ENCODE data around the gene POLDIP3.
A peak's percentile ranks its signal among the peaks of the same experiment; 100 is the strongest.
"Not testable (repeated sequence)": the region's sequence is repeated elsewhere in the genome, so short reads cannot be mapped to it uniquely, and the experiment has no call there.

Gene POLDIP3

DNA sequence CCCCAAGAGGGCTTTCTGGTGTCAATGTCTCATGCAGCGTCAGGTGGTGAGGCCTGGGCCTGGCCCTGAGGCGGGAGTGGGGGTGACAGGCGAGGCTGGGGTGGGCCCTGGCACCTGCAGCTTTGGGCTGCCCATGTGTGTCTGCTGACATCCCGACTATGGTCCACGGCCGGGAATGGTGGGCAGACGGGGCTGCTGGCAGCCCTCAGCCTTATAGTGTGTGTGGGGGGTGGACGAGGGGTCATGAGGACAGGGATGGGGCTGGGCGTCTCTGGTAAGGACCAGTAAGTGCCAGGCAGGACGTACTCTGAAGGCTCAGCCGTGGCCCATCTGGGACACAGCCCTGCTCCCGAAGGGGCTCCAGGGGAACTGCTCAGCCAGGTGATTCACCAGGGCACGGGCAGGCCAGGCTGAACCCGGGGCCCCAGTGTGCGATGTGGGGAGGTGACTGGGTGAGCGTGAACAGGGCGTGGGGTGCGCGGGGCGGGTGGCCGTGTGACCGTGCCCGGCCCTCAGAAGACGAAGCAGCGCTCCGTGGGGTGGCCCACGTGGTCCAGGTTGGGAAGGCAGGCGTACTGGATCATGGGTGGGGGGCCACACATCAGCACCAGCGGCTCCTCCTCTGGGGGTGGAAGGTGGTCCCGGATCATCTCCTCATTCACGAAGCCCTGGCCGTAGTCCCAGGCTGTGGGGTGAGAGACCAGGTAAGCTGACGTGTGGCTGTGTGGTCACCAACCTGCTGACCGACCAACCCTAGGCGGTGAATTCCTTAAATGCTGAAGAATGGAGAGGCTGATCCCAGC lies 4.8 kb upstream of the POLDIP3 start:
- peaks cover 30 to 53% of the 10 kb centered on the region in 2 donors for H3K4me1 ChIP-seq (ENCODE audit: control insufficient read depth in 2 of 2, insufficient read depth in 2 of 2, low read length in 2 of 2)
- H3K36me3 ChIP-seq (ENCODE audit: control insufficient read depth in 2 of 2, insufficient read depth in 2 of 2, low read length in 2 of 2): peaks cover 5 to 17% of the 10 kb centered on the region in 2 donors
- no peaks in the 10 kb centered on the region for H3K27me3 ChIP-seq (ENCODE audit: control insufficient read depth in 2 of 2, insufficient read depth in 2 of 2, low read length in 2 of 2)
- peak overlapping the region in 1 of 2 donors; percentile 72 for H3K9ac ChIP-seq (ENCODE audit: low read depth in 1 of 2, low read length in 2 of 2)
- H3K4me3 ChIP-seq (ENCODE audit: low read length in 2 of 2): no peak overlapping the region
- H3K27ac ChIP-seq (ENCODE audit: low read depth in 2 of 2, low read length in 2 of 2): peak overlapping the region; percentile 77 to 93
- H3K9me3 ChIP-seq (ENCODE audit: control insufficient read depth in 2 of 2, low read length in 2 of 2): no peaks in the 10 kb centered on the region

DNA sequence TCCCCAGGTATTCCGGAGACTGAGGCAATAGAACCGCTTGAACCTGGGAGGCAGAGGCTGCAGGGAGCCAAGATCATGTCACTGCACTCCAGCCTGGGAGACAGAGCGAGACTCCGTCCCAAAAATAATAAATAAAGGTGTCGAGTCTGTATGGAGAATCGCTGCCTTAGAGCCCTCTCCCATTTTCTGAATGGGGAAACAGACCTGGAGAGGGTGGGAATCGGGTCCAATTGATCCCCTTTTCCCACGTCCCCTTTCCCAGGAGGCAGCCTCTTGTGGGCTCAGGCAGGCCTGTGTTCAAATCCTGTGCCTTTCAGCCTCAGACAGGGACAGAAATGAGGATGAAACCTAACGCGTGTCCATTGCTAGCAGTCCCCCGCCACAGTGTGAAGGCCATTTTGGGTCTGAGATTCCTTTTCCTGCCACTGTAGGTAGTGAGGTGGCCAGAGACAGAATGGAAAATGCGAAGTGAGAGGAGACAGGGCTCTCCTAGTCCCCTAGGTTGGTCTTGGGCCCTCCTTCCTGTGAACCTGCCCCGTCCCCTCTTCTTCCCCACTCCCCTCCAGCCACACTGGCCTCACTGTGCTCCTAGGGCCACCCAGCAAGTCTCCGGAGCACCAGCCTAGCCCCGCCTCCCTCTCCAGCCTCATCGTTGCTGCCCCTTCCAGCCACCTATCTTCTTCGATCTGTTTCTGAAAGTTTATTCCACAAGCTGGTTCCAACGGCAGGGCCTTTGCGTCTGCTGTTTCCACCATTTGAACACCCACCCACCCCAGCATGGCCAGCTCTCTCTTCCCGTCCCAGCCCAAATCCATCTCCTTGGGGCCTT lies 2.7 kb upstream of the POLDIP3 start:
- H3K9me3 ChIP-seq (ENCODE audit: control insufficient read depth in 2 of 2, low read length in 2 of 2): no peaks in the 10 kb centered on the region
- H3K4me1 ChIP-seq (ENCODE audit: control insufficient read depth in 2 of 2, insufficient read depth in 2 of 2, low read length in 2 of 2): peaks cover 41 to 44% of the 10 kb centered on the region in 2 donors
- no peak overlapping the region for H3K4me3 ChIP-seq (ENCODE audit: low read length in 2 of 2)
- H3K27ac ChIP-seq (ENCODE audit: low read depth in 2 of 2, low read length in 2 of 2): peak overlapping the region in 1 of 2 donors; percentile 4
- peaks cover 5 to 7% of the 10 kb centered on the region in 2 donors for H3K36me3 ChIP-seq (ENCODE audit: control insufficient read depth in 2 of 2, insufficient read depth in 2 of 2, low read length in 2 of 2)
- H3K9ac ChIP-seq (ENCODE audit: low read depth in 1 of 2, low read length in 2 of 2): no peak overlapping the region
- no peaks in the 10 kb centered on the region for H3K27me3 ChIP-seq (ENCODE audit: control insufficient read depth in 2 of 2, insufficient read depth in 2 of 2, low read length in 2 of 2)

DNA sequence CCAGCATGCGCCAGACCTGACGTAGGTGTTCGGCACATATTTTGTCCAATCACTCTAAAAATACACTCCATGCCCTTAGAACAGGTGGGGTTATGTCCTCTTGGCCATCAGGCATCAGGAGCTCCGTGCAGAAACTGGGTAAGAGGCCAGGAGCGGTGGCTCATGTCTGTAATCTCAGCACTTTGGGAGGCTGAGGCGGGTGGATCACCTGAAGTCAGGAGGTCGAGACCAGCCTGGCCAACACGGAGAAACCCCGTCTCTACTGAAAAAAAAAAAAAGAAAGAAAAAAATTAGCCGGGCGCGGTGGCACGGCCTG lies 1.1 kb upstream of the POLDIP3 start:
- Histone ChIP-seq H3K4me1 (ENCODE audit: control insufficient read depth in 2 of 2, insufficient read depth in 2 of 2, low read length in 2 of 2) (peaks cover 34 to 39% of the 10 kb centered on the region in 2 donors), H3K36me3 (ENCODE audit: control insufficient read depth in 2 of 2, insufficient read depth in 2 of 2, low read length in 2 of 2) (peaks cover 5 to 11% of the 10 kb centered on the region in 2 donors), H3K9ac (ENCODE audit: low read depth in 1 of 2, low read length in 2 of 2) (peak overlapping the region; percentile 94 to 97), H3K4me3 (ENCODE audit: low read length in 2 of 2) (peak overlapping the region; percentile 89 to 94), H3K27ac (ENCODE audit: low read depth in 2 of 2, low read length in 2 of 2) (peak overlapping the region; percentile 97 to 99)
- H3K9me3 ChIP-seq (ENCODE audit: control insufficient read depth in 2 of 2, low read length in 2 of 2); H3K27me3 ChIP-seq (ENCODE audit: control insufficient read depth in 2 of 2, insufficient read depth in 2 of 2, low read length in 2 of 2): not testable (repeated sequence)

DNA sequence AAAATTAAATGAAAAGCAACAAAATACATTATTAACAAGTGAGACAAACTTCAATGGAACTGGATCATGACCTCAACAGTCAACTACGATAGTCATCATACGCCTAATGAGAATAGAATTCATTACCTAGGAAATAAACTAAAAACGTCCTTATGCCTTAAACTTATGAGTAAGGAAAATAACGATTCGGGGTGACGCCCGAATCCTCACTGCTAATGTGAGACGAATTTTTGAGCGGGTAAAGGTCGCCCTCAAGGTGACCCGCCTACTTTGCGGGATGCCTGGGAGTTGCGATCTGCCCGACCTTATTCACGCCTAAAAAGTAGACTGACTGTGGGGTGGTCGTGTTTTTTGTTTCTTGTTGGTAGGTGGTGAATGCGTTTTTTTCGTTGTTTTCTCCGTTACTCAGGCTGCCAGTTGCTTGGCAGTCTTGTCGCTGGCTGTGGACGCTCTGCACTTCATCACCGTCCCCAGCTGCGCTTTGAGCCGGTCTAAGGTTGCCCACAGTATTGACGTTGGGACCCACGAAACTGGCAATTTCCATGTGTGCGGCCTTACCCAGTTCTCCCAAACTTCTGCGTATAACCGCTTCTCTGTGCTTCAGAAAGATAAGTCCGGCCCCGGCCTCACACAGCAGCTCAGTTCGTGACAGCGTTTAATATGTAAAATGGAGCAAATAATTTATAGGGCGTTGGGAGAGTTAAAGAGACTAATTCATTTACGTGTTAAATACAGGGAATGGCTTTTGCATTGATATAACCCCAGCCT lies 593 bp upstream of the POLDIP3 start:
- Histone ChIP-seq H3K9me3 (ENCODE audit: control insufficient read depth in 2 of 2, low read length in 2 of 2) (no peaks in the 10 kb centered on the region), H3K27ac (ENCODE audit: low read depth in 2 of 2, low read length in 2 of 2) (peak overlapping the region; percentile 97 to 99), H3K9ac (ENCODE audit: low read depth in 1 of 2, low read length in 2 of 2) (peak overlapping the region; percentile 94 to 97), H3K27me3 (ENCODE audit: control insufficient read depth in 2 of 2, insufficient read depth in 2 of 2, low read length in 2 of 2) (no peaks in the 10 kb centered on the region), H3K36me3 (ENCODE audit: control insufficient read depth in 2 of 2, insufficient read depth in 2 of 2, low read length in 2 of 2) (peaks cover 5 to 11% of the 10 kb centered on the region in 2 donors), H3K4me1 (ENCODE audit: control insufficient read depth in 2 of 2, insufficient read depth in 2 of 2, low read length in 2 of 2) (peaks cover 30 to 38% of the 10 kb centered on the region in 2 donors), H3K4me3 (ENCODE audit: low read length in 2 of 2) (peak overlapping the region; percentile 89 to 94)

DNA sequence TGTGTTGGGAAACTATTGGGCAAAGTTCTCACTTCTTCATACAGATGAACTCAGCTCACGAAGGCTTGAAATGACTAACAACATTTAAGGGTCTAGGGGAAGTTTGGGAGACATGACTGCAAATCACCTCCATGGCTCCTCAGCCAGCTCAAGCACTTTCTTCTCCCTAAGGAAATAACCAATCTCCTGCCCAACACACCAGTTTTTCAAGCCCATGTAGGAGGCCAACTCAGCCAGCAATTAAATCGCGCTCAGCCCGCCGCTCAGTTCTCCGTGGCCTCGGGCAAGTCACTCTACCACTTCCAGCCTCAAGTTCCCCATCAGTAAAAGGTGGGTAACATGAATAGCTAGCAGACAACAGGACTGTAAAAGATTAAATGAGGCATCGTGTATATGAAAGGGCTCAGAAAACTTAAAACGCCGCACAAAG lies 796 bp downstream of the POLDIP3 start:
- peak overlapping the region; percentile 97 to 99 for H3K27ac ChIP-seq (ENCODE audit: low read depth in 2 of 2, low read length in 2 of 2)
- peak overlapping the region; percentile 89 to 94 for H3K4me3 ChIP-seq (ENCODE audit: low read length in 2 of 2)
- peaks cover 21 to 36% of the 10 kb centered on the region in 2 donors for H3K4me1 ChIP-seq (ENCODE audit: control insufficient read depth in 2 of 2, insufficient read depth in 2 of 2, low read length in 2 of 2)
- H3K9me3 ChIP-seq (ENCODE audit: control insufficient read depth in 2 of 2, low read length in 2 of 2): no peaks in the 10 kb centered on the region
- no peaks in the 10 kb centered on the region for H3K27me3 ChIP-seq (ENCODE audit: control insufficient read depth in 2 of 2, insufficient read depth in 2 of 2, low read length in 2 of 2)
- peak overlapping the region; percentile 94 to 97 for H3K9ac ChIP-seq (ENCODE audit: low read depth in 1 of 2, low read length in 2 of 2)
- peaks cover 0 to 4% of the 10 kb centered on the region in 2 donors for H3K36me3 ChIP-seq (ENCODE audit: control insufficient read depth in 2 of 2, insufficient read depth in 2 of 2, low read length in 2 of 2)

DNA sequence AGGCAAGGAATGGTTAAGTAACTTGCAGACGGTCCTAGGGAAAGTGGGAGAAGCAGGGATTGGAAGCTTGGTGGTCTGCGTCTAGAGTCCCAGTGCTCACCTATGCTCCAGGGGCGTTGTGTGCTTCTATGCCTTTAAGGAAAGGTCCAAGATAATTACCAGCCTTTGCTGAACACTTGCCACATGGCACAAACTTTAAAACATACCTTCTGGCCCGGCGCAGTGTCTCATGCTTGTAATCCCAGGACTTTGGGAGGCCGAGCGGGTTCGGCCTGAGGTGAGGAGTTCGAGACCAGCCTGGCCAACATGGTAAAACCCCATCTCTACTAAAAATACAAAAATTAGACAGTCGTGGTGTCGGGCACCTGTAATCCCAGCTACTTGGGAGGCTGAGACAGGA lies 2.3 kb downstream of the POLDIP3 start:
- H3K4me1 ChIP-seq (ENCODE audit: control insufficient read depth in 2 of 2, insufficient read depth in 2 of 2, low read length in 2 of 2): peaks cover 21 to 38% of the 10 kb centered on the region in 2 donors

DNA sequence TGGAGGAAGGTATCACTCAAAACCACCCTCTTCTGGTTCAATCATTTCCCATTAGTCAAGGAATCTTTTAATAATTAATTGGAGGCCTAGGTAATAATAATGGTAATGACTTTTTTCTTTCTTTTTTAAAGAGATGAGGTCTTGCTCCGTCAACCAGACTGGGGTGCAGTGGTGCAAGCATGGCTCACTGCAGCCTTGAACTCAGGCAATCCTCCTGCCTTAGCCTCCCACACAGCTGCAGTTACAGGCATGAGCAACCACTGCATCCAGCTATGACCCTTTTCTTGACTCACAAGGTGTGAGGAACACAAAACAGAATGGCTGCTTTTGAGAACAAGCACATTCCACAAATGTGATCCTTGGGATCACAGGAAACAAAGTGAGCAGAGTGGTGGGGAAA lies 3.6 kb downstream of the POLDIP3 start:
- Histone ChIP-seq H3K4me1 (ENCODE audit: control insufficient read depth in 2 of 2, insufficient read depth in 2 of 2, low read length in 2 of 2) (peaks cover 17 to 37% of the 10 kb centered on the region in 2 donors), H3K27ac (ENCODE audit: low read depth in 2 of 2, low read length in 2 of 2) (no peak overlapping the region), H3K4me3 (ENCODE audit: low read length in 2 of 2) (no peak overlapping the region)

More for the DNA sequence above, 2.3 kb downstream of the POLDIP3 start:
- no peak overlapping the region for H3K27ac ChIP-seq (ENCODE audit: low read depth in 2 of 2, low read length in 2 of 2)
- peaks cover 0 to 9% of the 10 kb centered on the region in 2 donors for H3K36me3 ChIP-seq (ENCODE audit: control insufficient read depth in 2 of 2, insufficient read depth in 2 of 2, low read length in 2 of 2)
- H3K9ac ChIP-seq (ENCODE audit: low read depth in 1 of 2, low read length in 2 of 2): no peak overlapping the region
- no peak overlapping the region for H3K4me3 ChIP-seq (ENCODE audit: low read length in 2 of 2)
- H3K27me3 ChIP-seq (ENCODE audit: control insufficient read depth in 2 of 2, insufficient read depth in 2 of 2, low read length in 2 of 2): no peaks in the 10 kb centered on the region
- H3K9me3 ChIP-seq (ENCODE audit: control insufficient read depth in 2 of 2, low read length in 2 of 2): no peaks in the 10 kb centered on the region

DNA sequence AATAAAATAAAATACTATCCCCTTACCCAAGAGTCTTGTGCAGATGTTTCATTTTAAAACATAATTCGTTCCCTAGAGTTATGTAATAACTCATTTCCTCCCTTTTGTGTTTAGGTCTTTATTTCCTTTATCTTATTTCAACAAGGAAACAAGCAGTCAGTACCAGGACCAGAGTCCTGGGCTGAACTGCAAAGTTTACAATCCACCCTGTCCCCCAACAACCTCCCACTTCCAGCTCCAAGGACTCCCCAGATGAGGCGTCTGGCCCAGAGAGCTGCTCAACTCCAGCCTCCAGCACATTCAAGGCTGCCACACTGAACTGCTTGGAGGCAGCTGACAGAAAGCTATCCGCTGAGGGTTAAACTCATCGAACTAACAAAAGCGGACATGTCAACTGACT lies 4.5 kb downstream of the POLDIP3 start:
- Histone ChIP-seq H3K36me3 (ENCODE audit: control insufficient read depth in 2 of 2, insufficient read depth in 2 of 2, low read length in 2 of 2) (peaks cover 3 to 15% of the 10 kb centered on the region in 2 donors), H3K27ac (ENCODE audit: low read depth in 2 of 2, low read length in 2 of 2) (peak overlapping the region in 1 of 2 donors; percentile 52), H3K4me3 (ENCODE audit: low read length in 2 of 2) (no peak overlapping the region), H3K27me3 (ENCODE audit: control insufficient read depth in 2 of 2, insufficient read depth in 2 of 2, low read length in 2 of 2) (no peaks in the 10 kb centered on the region), H3K9ac (ENCODE audit: low read depth in 1 of 2, low read length in 2 of 2) (peak overlapping the region in 1 of 2 donors; percentile 47), H3K4me1 (ENCODE audit: control insufficient read depth in 2 of 2, insufficient read depth in 2 of 2, low read length in 2 of 2) (peaks cover 12 to 29% of the 10 kb centered on the region in 2 donors), H3K9me3 (ENCODE audit: control insufficient read depth in 2 of 2, low read length in 2 of 2) (no peaks in the 10 kb centered on the region)

More for the DNA sequence above, 3.6 kb downstream of the POLDIP3 start:
- no peaks in the 10 kb centered on the region for H3K27me3 ChIP-seq (ENCODE audit: control insufficient read depth in 2 of 2, insufficient read depth in 2 of 2, low read length in 2 of 2)
- H3K9me3 ChIP-seq (ENCODE audit: control insufficient read depth in 2 of 2, low read length in 2 of 2): no peaks in the 10 kb centered on the region
- peaks cover 0 to 10% of the 10 kb centered on the region in 2 donors for H3K36me3 ChIP-seq (ENCODE audit: control insufficient read depth in 2 of 2, insufficient read depth in 2 of 2, low read length in 2 of 2)
- H3K9ac ChIP-seq (ENCODE audit: low read depth in 1 of 2, low read length in 2 of 2): no peak overlapping the region

DNA sequence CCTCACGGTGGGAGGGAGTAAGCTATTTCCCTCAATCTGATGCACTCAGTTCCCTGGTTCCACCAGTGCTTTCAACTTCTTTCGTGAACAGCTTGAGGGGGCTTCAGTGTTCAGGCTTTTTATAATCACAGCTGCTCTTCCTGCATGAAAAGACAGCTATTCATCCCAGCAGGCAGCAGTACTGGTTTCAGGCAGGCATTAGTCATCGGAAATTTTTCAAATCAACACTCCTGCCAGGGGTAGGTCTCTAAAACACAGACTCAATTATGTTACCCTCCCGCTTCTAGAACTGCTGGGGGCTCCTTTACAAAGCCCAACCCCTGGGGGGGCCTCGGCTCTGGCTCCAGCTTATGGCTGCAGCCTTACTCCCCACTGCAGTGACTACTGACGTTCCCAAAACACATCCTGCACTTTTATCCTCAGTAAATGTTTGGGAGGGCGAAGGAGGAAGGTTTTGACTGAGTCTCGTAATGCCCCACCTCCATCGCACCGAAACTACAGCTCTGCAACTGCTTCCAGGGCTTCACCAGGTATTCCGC lies 5.8 kb downstream of the POLDIP3 start:
- no peak overlapping the region for H3K9ac ChIP-seq (ENCODE audit: low read depth in 1 of 2, low read length in 2 of 2)
- no peak overlapping the region for H3K4me3 ChIP-seq (ENCODE audit: low read length in 2 of 2)
- H3K27ac ChIP-seq (ENCODE audit: low read depth in 2 of 2, low read length in 2 of 2): peak overlapping the region in 1 of 2 donors; percentile 4

More for the DNA sequence above, 5.8 kb downstream of the POLDIP3 start:
- H3K4me1 ChIP-seq (ENCODE audit: control insufficient read depth in 2 of 2, insufficient read depth in 2 of 2, low read length in 2 of 2): peaks cover 18 to 27% of the 10 kb centered on the region in 2 donors
- H3K9me3 ChIP-seq (ENCODE audit: control insufficient read depth in 2 of 2, low read length in 2 of 2): no peaks in the 10 kb centered on the region
- no peaks in the 10 kb centered on the region for H3K27me3 ChIP-seq (ENCODE audit: control insufficient read depth in 2 of 2, insufficient read depth in 2 of 2, low read length in 2 of 2)
- peaks cover 3 to 15% of the 10 kb centered on the region in 2 donors for H3K36me3 ChIP-seq (ENCODE audit: control insufficient read depth in 2 of 2, insufficient read depth in 2 of 2, low read length in 2 of 2)
